Neural cell (in vitro differentiated cells): ENCODE measurements around the gene NINL.

Source experiments
- EP300 ChIP-seq: fragments of 450-650 bp; conservative IDR thresholded peaks from 2 replicates; pipeline ENCODE4 v1.6.1; 2014; ENCODE audit warnings: antibody characterized with exemption, mild to moderate bottlenecking, moderate library complexity; ENCODE audit not compliant: poor library complexity, severe bottlenecking
- EZH2 ChIP-seq: fragments of 200-600, 300-800 bp; shearing (Covaris generic), sonication (generic); IDR thresholded peaks from 2 replicates; pipeline ENCODE4 v1.6.1; 2014; ENCODE audit warnings: antibody characterized with exemption, low read length, borderline replicate concordance, mild to moderate bottlenecking; ENCODE audit not compliant: insufficient read depth, poor library complexity, severe bottlenecking
- POLR2AphosphoS5 ChIP-seq: IDR thresholded peaks from 2 replicates; pipeline ENCODE4 v1.6.1; 2012
- SMC3 ChIP-seq: fragments of 450-650 bp; conservative IDR thresholded peaks from 2 replicates; pipeline ENCODE4 v1.6.1; 2014; ENCODE audit warnings: antibody characterized with exemption, mild to moderate bottlenecking, moderate library complexity; ENCODE audit not compliant: poor library complexity
- TAF1 ChIP-seq: IDR thresholded peaks from 2 replicates; pipeline ENCODE4 v1.6.1; 2012; ENCODE audit warnings: low read depth
- TF ChIP-seq, protein P1 (sequence below): fragments of 450-650 bp; IDR thresholded peaks from 2 replicates; pipeline ENCODE4 v1.5.1; 2014; ENCODE audit warnings: antibody characterized with exemption, mild to moderate bottlenecking, moderate library complexity; ENCODE audit not compliant: poor library complexity, severe bottlenecking
- TF ChIP-seq, protein P2 (sequence below): IDR thresholded peaks from 2 replicates; pipeline ENCODE4 v1.6.1; 2012; ENCODE audit warnings: borderline replicate concordance

DNA sequence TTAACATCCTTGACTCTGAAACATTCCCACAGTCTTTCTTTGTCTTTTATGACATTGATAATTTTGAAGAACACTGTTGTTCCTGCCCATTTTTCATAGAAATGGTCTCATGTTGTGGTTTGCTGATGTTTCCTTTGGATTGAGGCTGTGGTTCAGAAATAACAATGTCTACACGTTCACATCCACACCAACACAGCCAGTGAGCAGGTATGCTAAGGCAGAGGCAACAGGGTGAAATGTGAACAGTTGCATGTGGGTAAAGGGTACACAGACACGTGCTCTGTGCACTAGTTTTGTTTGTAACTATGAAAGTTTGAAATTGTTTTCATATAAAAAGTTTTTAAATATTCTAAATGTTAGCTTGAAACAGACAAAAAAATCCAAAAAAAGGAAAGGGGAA is 99.5 kb downstream of the NINL start:
- TF ChIP-seq, protein P1, sequence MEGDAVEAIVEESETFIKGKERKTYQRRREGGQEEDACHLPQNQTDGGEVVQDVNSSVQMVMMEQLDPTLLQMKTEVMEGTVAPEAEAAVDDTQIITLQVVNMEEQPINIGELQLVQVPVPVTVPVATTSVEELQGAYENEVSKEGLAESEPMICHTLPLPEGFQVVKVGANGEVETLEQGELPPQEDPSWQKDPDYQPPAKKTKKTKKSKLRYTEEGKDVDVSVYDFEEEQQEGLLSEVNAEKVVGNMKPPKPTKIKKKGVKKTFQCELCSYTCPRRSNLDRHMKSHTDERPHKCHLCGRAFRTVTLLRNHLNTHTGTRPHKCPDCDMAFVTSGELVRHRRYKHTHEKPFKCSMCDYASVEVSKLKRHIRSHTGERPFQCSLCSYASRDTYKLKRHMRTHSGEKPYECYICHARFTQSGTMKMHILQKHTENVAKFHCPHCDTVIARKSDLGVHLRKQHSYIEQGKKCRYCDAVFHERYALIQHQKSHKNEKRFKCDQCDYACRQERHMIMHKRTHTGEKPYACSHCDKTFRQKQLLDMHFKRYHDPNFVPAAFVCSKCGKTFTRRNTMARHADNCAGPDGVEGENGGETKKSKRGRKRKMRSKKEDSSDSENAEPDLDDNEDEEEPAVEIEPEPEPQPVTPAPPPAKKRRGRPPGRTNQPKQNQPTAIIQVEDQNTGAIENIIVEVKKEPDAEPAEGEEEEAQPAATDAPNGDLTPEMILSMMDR = no peak
- TF ChIP-seq TAF1 (no peak), POLR2AphosphoS5 (no peak), SMC3 (no peak), EZH2 (no peak), EP300 (no peak)
- TF ChIP-seq, protein P2, sequence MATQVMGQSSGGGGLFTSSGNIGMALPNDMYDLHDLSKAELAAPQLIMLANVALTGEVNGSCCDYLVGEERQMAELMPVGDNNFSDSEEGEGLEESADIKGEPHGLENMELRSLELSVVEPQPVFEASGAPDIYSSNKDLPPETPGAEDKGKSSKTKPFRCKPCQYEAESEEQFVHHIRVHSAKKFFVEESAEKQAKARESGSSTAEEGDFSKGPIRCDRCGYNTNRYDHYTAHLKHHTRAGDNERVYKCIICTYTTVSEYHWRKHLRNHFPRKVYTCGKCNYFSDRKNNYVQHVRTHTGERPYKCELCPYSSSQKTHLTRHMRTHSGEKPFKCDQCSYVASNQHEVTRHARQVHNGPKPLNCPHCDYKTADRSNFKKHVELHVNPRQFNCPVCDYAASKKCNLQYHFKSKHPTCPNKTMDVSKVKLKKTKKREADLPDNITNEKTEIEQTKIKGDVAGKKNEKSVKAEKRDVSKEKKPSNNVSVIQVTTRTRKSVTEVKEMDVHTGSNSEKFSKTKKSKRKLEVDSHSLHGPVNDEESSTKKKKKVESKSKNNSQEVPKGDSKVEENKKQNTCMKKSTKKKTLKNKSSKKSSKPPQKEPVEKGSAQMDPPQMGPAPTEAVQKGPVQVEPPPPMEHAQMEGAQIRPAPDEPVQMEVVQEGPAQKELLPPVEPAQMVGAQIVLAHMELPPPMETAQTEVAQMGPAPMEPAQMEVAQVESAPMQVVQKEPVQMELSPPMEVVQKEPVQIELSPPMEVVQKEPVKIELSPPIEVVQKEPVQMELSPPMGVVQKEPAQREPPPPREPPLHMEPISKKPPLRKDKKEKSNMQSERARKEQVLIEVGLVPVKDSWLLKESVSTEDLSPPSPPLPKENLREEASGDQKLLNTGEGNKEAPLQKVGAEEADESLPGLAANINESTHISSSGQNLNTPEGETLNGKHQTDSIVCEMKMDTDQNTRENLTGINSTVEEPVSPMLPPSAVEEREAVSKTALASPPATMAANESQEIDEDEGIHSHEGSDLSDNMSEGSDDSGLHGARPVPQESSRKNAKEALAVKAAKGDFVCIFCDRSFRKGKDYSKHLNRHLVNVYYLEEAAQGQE = no peak
